Measurements from ENCODE around the gene TVP23B. TPM values are rescaled to one million over a fixed set of nuclear protein-coding genes. Genes with fewer than 3 reads are reported as not detected.

The TVP23B gene
- 73.2 and 80.2 TPM in 2 replicates for total RNA-seq

GRCh38 chr17:18780991-18781718 is at the start of gene TVP23B:
TVP23B (plus strand) TSS chr17:18781183; CDS start chr17:18781294, 111 bp downstream.

GRCh38 chr17:18743699-18744421 is 37.1 kb upstream of the TVP23B start, which contains the start of gene FBXW10:
FBXW10 (plus strand) TSS chr17:18744054; CDS start chr17:18744245, 191 bp downstream.

Other genes starting within 250 kb of the TVP23B start
- not detected in 2 replicates for gene TBC1D28, start 136.8 kb upstream of the TVP23B start, total RNA-seq
- gene FOXO3B, start 98.9 kb upstream of the TVP23B start, total RNA-seq, result 2.2 and 2.4 TPM in 2 replicates
- under 0.01 TPM in 1 of 2 replicates, not detected in the other for gene FBXW10, start 37.1 kb upstream of the TVP23B start, total RNA-seq
- gene PRPSAP2, start 76.9 kb downstream of the TVP23B start, total RNA-seq, result 38.7 and 59.2 TPM in 2 replicates
- not detected in 2 replicates for gene SLC5A10, start 171.0 kb downstream of the TVP23B start, total RNA-seq
- gene FAM83G, start 223.6 kb downstream of the TVP23B start, total RNA-seq, result 8.2 and 14.2 TPM in 2 replicates